Esophagus (tissue), 2 donors: ENCODE results near the gene RANBP3L. TPM values are rescaled to one million over a fixed set of nuclear protein-coding genes. Genes with fewer than 3 reads are reported as not detected.

Experiments used
- polyA plus RNA-seq, 2 donors: library from polyadenylated mRNA; stranded (reverse); fragments of 200-250 nt; gene quantifications; one replicate each; pipeline ENCODE4 v1.2.3, GENCODE V29; 2013
- donor health status: healthy with polysubstance abuse.
- donor health status: Bipolar disorder and iron deficiency.

Gene RANBP3L
- polyA plus RNA-seq, 2 donors: 0.02 to 0.07 TPM

Other genes starting within 250 kb of the RANBP3L start
- gene UGT3A2, start 235.0 kb downstream of the RANBP3L start, polyA plus RNA-seq: under 1 TPM in 1 of 2 donors, not detected in 1; 0.02 TPM
- 1 to 10 TPM; 1.3 to 2.3 TPM for gene LMBRD2, start 150.0 kb downstream of the RANBP3L start, polyA plus RNA-seq
- 1 to 10 TPM; 5.1 to 7.5 TPM for gene SKP2, start 149.8 kb downstream of the RANBP3L start, polyA plus RNA-seq
- gene NADK2, start 60.0 kb downstream of the RANBP3L start, polyA plus RNA-seq: 1 to 10 TPM; 5.0 to 6.2 TPM